Keratinocyte (primary cell): ENCODE measurements around the gene FOXJ3. TPM values are rescaled to one million over a fixed set of nuclear protein-coding genes. Genes with fewer than 3 reads are reported as not detected.

Experiments
- DNase-seq: peaks from one replicate; pipeline ENCODE4 v3.0.0-alpha.2; 2011; ENCODE audit warnings: low read depth, missing footprints, low spot score
- FAIRE-seq: peaks from 2 replicates; lab custom pipeline; 2011; peaks lifted over from hg19 to GRCh38; lab: Jason Lieb, UNC
- H2AFZ ChIP-seq: 2 replicates; pipeline ENCODE4 v1.6.0; 2012; ENCODE audit warnings: low read length, control low read depth, inconsistent platforms; ENCODE audit not compliant: control insufficient read depth
- H3K27ac ChIP-seq: 2 replicates; pipeline ENCODE4 v1.5.1; 2011; ENCODE audit warnings: low read length; ENCODE audit not compliant: control insufficient read depth, insufficient read depth
- H3K27me3 ChIP-seq: 3 replicates; pipeline ENCODE4 v1.6.0; 2011; ENCODE audit warnings: low read length; ENCODE audit not compliant: control insufficient read depth, insufficient read depth; ENCODE audit errors: extremely low read depth
- H3K36me3 ChIP-seq, 2 experiments: 2 replicates in 1 of 2; 3 replicates in 1 of 2; pipeline ENCODE4 v1.5.1; 2011; ENCODE audit warnings: low read length in 2 of 2, mild to moderate bottlenecking in 1 of 2; ENCODE audit not compliant: control insufficient read depth in 2 of 2, insufficient read depth in 2 of 2; ENCODE audit errors: extremely low read depth in 1 of 2
- H3K4me1 ChIP-seq: 3 replicates; pipeline ENCODE4 v1.5.1; 2011; ENCODE audit warnings: low read length; ENCODE audit not compliant: control insufficient read depth, insufficient read depth; ENCODE audit errors: extremely low read depth
- H3K4me2 ChIP-seq: 3 replicates; pipeline ENCODE4 v1.6.0; 2011; ENCODE audit warnings: low read depth, low read length; ENCODE audit not compliant: control insufficient read depth, insufficient read depth; ENCODE audit errors: extremely low read depth
- H3K4me3 ChIP-seq, 3 experiments: fragments of 200-600 bp in 1 of 3; sonication (generic) in 1 of 3; 2 replicates in 2 of 3; 3 replicates in 1 of 3; pipeline ENCODE4 v1.5.1; 2011 to 2016; ENCODE audit warnings: low read length in 3 of 3, mild to moderate bottlenecking in 3 of 3, control low read depth in 2 of 3, inconsistent platforms in 1 of 3, low read depth in 1 of 3, mixed read lengths in 1 of 3, mixed run types in 1 of 3, moderate library complexity in 1 of 3; ENCODE audit not compliant: control insufficient read depth in 2 of 3, insufficient read depth in 2 of 3; ENCODE audit errors: extremely low read depth in 1 of 3
- H3K79me2 ChIP-seq: 2 replicates; pipeline ENCODE4 v1.6.0; 2012; ENCODE audit warnings: low read length; ENCODE audit not compliant: control insufficient read depth, insufficient read depth
- H3K9ac ChIP-seq: 3 replicates; pipeline ENCODE4 v1.6.0; 2011; ENCODE audit warnings: low read length; ENCODE audit not compliant: control insufficient read depth, insufficient read depth; ENCODE audit errors: extremely low read depth
- H3K9me1 ChIP-seq: 3 replicates; pipeline ENCODE4 v1.6.0; 2011; ENCODE audit warnings: low read length; ENCODE audit not compliant: control insufficient read depth, insufficient read depth; ENCODE audit errors: extremely low read depth
- H3K9me3 ChIP-seq: 2 replicates; pipeline ENCODE4 v1.5.1; 2012; ENCODE audit warnings: low read depth, low read length; ENCODE audit not compliant: control insufficient read depth
- H4K20me1 ChIP-seq: 3 replicates; pipeline ENCODE4 v1.6.0; 2011; ENCODE audit warnings: low read length; ENCODE audit not compliant: control insufficient read depth, insufficient read depth; ENCODE audit errors: extremely low read depth
- CTCF ChIP-seq, 3 experiments: IDR thresholded peaks in 1 of 3; conservative IDR thresholded peaks in 1 of 3; optimal IDR thresholded peaks in 1 of 3; 2 replicates in 2 of 3; 3 replicates in 1 of 3; pipeline versions ENCODE3 to v1.5.1; 2011; ENCODE audit warnings: low read length in 3 of 3, mild to moderate bottlenecking in 3 of 3, moderate library complexity in 2 of 3, control low read depth in 1 of 3, inconsistent platforms in 1 of 3; ENCODE audit not compliant: insufficient read depth in 2 of 3; ENCODE audit errors: extremely low read depth in 1 of 3
- EZH2 ChIP-seq: IDR thresholded peaks from one replicate; pipeline ENCODE4 v1.6.1; 2012; ENCODE audit warnings: inconsistent platforms, mild to moderate bottlenecking, low read length, moderate library complexity
- dilution Hi-C: fragments of 300-500 bp; cut with MboI; formaldehyde crosslinking; loops from one replicate; pipeline ENCODE4 v1.7.0; 2020; ENCODE audit warnings: low sequenced_read_pairs; ENCODE audit not compliant: extremely low pct_ligation_motif_present
- polyA plus RNA-seq, 5 experiments: library from polyadenylated mRNA; depleted of rRNA in 3 of 5; stranded (reverse) in 3 of 5; stranded (forward) in 1 of 5; unstranded in 1 of 5; fragments of >200 nt; gene quantifications; 1 replicate in 1 of 5; 2 replicates in 3 of 5; 3 replicates in 1 of 5; pipeline versions ENCODE4 v1.2.1 to v1.2.3, GENCODE V29; 2011 to 2012; ENCODE audit warnings: missing spikeins in 2 of 5, low read depth in 1 of 5, low replicate concordance in 1 of 5

Gene FOXJ3
- polyA plus RNA-seq, 1 donor (not counting 4 experiments of a cell fraction or from before 2014, with no cell fraction given): 40.2 TPM

- Histone ChIP-seq H3K27me3 (no peaks in the 10 kb centered on the region), H3K4me3 (no peak overlapping the region), H3K4me1 (peaks cover 33% of the 10 kb centered on the region), H3K27ac (peak overlapping the region; percentile 5), H2AFZ (no peak overlapping the region), H4K20me1 (peaks cover 9% of the 10 kb centered on the region), H3K9me3 (no peaks in the 10 kb centered on the region), H3K9ac (no peak overlapping the region), H3K4me2 (peak overlapping the region; percentile 57), H3K36me3 (peaks cover 0 to 2% of the 10 kb centered on the region in 2 experiments), H3K79me2 (peaks cover 39% of the 10 kb centered on the region), H3K9me1 (peaks cover 5% of the 10 kb centered on the region)
- dilution Hi-C loops: no loop called here
- DNase-seq (no peak), FAIRE-seq (peak; percentile 81)
- TF ChIP-seq EZH2 (no peak), CTCF (optimal IDR thresholded peaks at IDR 0.05 in 1 of 3, IDR thresholded peaks at IDR 0.05 in 1 of 3, conservative IDR thresholded peaks at IDR 0.05 in 1 of 3; ENCODE audit: extremely low read depth in 1 of 3, insufficient read depth in 2 of 3, low read length in 3 of 3) (no peak)
These were observed 128.9 kb downstream of the FOXJ3 start for GRCh38 chr1:42206164-42206563.

GRCh38 chr1:42201986-42202385 lies 133.0 kb downstream of the FOXJ3 start:
- DNase-seq: no peak
- H3K4me3 ChIP-seq: no peak overlapping the region
- FAIRE-seq: no peak
- no peaks in the 10 kb centered on the region for H3K9me1 ChIP-seq
- H4K20me1 ChIP-seq: no peaks in the 10 kb centered on the region
- no peaks in the 10 kb centered on the region for H3K9me3 ChIP-seq
- no peak overlapping the region for H3K27ac ChIP-seq
- no peak for TF ChIP-seq EZH2
- no peak for TF ChIP-seq CTCF (optimal IDR thresholded peaks at IDR 0.05 in 1 of 3, IDR thresholded peaks at IDR 0.05 in 1 of 3, conservative IDR thresholded peaks at IDR 0.05 in 1 of 3; ENCODE audit: extremely low read depth in 1 of 3, insufficient read depth in 2 of 3, low read length in 3 of 3)
- peaks cover 11% of the 10 kb centered on the region for H3K4me1 ChIP-seq
- H3K27me3 ChIP-seq: no peaks in the 10 kb centered on the region
- peaks cover 0 to 4% of the 10 kb centered on the region in 2 experiments for H3K36me3 ChIP-seq
- no peak overlapping the region for H3K4me2 ChIP-seq
- H3K79me2 ChIP-seq: peaks cover 3% of the 10 kb centered on the region
- no peak overlapping the region for H2AFZ ChIP-seq
- dilution Hi-C loops: no loop called here
- no peak overlapping the region for H3K9ac ChIP-seq
